Endometrial microvascular endothelial cells (primary cell): ENCODE data around the gene ATG3. TPM values are rescaled to one million over a fixed set of nuclear protein-coding genes. Genes with fewer than 3 reads are reported as not detected.
"Not testable (repeated sequence)": the region's sequence is repeated elsewhere in the genome, so short reads cannot be mapped to it uniquely, and the experiment has no call there.

Experiments used
- in situ Hi-C: cut with HindIII; loops from 2 replicates; pipeline ENCODE4 v1.10.0; 2017; ENCODE audit warnings: low sequenced_read_pairs, low pct_unique_long_range_greater_than_20kb; ENCODE audit errors: inconsistent ontology term
- total RNA-seq: library from RNA; depleted of rRNA; stranded (reverse); fragments of >200 nt; gene quantifications from one replicate; pipeline ENCODE4 v1.2.3, GENCODE V29; 2015; ENCODE audit errors: inconsistent ontology term

ATG3 gene
- total RNA-seq, 1 donor from 2014 or later = 47.8 TPM

- in situ Hi-C loops = no loop called here
Observed at GRCh38 chr3:112568642-112569041, 6.9 kb upstream of the ATG3 start.

GRCh38 chr3:112564940-112565305 is 3.2 kb upstream of the ATG3 start:
- in situ Hi-C loops = no loop called here

- in situ Hi-C loops = not testable (repeated sequence)
Observed at GRCh38 chr3:112564247-112564939, 2.6 kb upstream of the ATG3 start.

- in situ Hi-C loops = no loop called here
Observed at GRCh38 chr3:112561484-112561733, 353 bp downstream of the ATG3 start.

- in situ Hi-C loops = no loop called here
Observed at GRCh38 chr3:112560721-112561483, 860 bp downstream of the ATG3 start.

- in situ Hi-C loops = no loop called here
Observed at GRCh38 chr3:112560307-112560706, 1.5 kb downstream of the ATG3 start.

- in situ Hi-C loops = no loop called here
Observed at GRCh38 chr3:112557976-112558375, 3.8 kb downstream of the ATG3 start.

- in situ Hi-C loops = no loop called here
Observed at GRCh38 chr3:112555535-112556170, 6.1 kb downstream of the ATG3 start.

GRCh38 chr3:112550859-112551258 is 10.9 kb downstream of the ATG3 start:
- in situ Hi-C loops = no loop called here

GRCh38 chr3:112546216-112546759 is 15.5 kb downstream of the ATG3 start:
- in situ Hi-C loops = no loop called here

GRCh38 chr3:112539825-112540650 is 21.7 kb downstream of the ATG3 start:
- in situ Hi-C loops = no loop called here

GRCh38 chr3:112531358-112531781 is 30.4 kb downstream of the ATG3 start:
- in situ Hi-C loops = no loop called here

- in situ Hi-C loops = no loop called here
Observed at GRCh38 chr3:112530573-112530972, 31.2 kb downstream of the ATG3 start.

- in situ Hi-C loops = loop anchor here (25.0 kb wide), 1 partner anchor 212 kb away; no protein-coding TSS in a partner anchor
Observed at GRCh38 chr3:112524127-112524526, 37.6 kb downstream of the ATG3 start.

- in situ Hi-C loops = loop anchor here (25.0 kb wide), 1 partner anchor 207 kb away; no protein-coding TSS in a partner anchor
Observed at GRCh38 chr3:112519424-112520001, 42.2 kb downstream of the ATG3 start.

- in situ Hi-C loops = loop anchor here (25.0 kb wide), 1 partner anchor 207 kb away; no protein-coding TSS in a partner anchor
Observed at GRCh38 chr3:112518970-112519369, 42.8 kb downstream of the ATG3 start.

GRCh38 chr3:112514527-112515128 is 47.1 kb downstream of the ATG3 start:
- in situ Hi-C loops = loop anchor here (25.0 kb wide), 1 partner anchor 202 kb away; no protein-coding TSS in a partner anchor

GRCh38 chr3:112512320-112512719 is 49.4 kb downstream of the ATG3 start:
- in situ Hi-C loops = loop anchor here (25.0 kb wide), 1 partner anchor 200 kb away; no protein-coding TSS in a partner anchor
